ENCODE measurements around the gene TCHH. TPM values are rescaled to one million over a fixed set of nuclear protein-coding genes. Genes with fewer than 3 reads are reported as not detected.

The TCHH gene
- total RNA-seq, 1 donor from 2014 or later, result not detected

DNA sequence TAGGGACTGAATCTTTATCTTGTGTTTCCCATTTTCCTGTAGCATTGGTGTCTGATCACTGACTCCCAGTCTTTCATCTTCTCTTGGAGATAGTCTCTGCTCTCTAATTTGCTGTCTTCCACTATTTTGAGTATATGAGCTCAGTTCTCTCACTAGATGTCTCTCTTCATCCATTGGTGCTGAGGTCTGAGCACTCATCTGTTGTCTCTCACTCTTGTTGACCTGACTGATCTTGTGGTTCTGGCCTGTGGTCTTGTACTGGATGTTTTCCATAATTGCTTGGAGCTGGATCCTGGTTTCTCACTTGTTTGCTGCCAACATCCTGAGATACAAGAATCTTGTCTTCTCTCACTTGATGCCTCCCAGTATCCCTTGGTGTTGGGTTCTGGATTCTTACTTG is 53.3 kb downstream of the TCHH start:
- Mint-ChIP-seq H3K27ac (no peak overlapping the region), H3K4me1 (ENCODE audit: low read depth) (no peaks in the 10 kb centered on the region), H3K36me3 (ENCODE audit: insufficient read depth) (no peaks in the 10 kb centered on the region), H3K9me3 (ENCODE audit: low read depth) (peaks cover 6% of the 10 kb centered on the region), H3K4me3 (ENCODE audit: low read depth) (no peak overlapping the region), H3K27me3 (peaks cover 22% of the 10 kb centered on the region)
- DNase-seq (ENCODE audit: low spot score, unreplicated experiment), result no peak
- TF ChIP-seq CTCF (IDR thresholded peaks at IDR 0.05; ENCODE audit: unreplicated experiment), result no peak

Other genes starting within 250 kb of the TCHH start
- 17.3 and 21.5 TPM in 2 replicates for gene THEM4, start 205.9 kb downstream of the TCHH start, total RNA-seq
- 432 and 438 TPM in 2 replicates for gene S100A10, start 121.6 kb downstream of the TCHH start, total RNA-seq
- gene S100A11, start 78.4 kb downstream of the TCHH start, total RNA-seq, result 142 and 192 TPM in 2 replicates
- not detected in 2 replicates for gene TCHHL1, start 26.4 kb downstream of the TCHH start, total RNA-seq
- not detected in 2 replicates for gene RPTN, start 43.8 kb upstream of the TCHH start, total RNA-seq
- not detected in 2 replicates for gene HRNR, start 108.7 kb upstream of the TCHH start, total RNA-seq
- gene FLG, start 209.8 kb upstream of the TCHH start, total RNA-seq, result not detected in 2 replicates
- not detected in 2 replicates for gene FLG2, start 244.6 kb upstream of the TCHH start, total RNA-seq